GM12865 (cell line): ENCODE results near the gene STK32B.

Experiments
- DNase-seq: peaks from one replicate; pipeline ENCODE4 v3.0.0; 2010; ENCODE audit warnings: low read depth
- H3K4me3 ChIP-seq: 2 replicates; pipeline ENCODE4 v1.5.1; 2011; ENCODE audit warnings: mild to moderate bottlenecking, low read depth, low read length, control low read depth
- CTCF ChIP-seq: IDR thresholded peaks from 2 replicates; pipeline ENCODE4 v1.5.1; 2011; ENCODE audit warnings: low read length, control low read depth, low read depth, inconsistent platforms; ENCODE audit not compliant: insufficient read depth; ENCODE audit errors: missing control alignments

Gene STK32B

GRCh38 chr4:5020341-5020740, 30.9 kb upstream of the STK32B start:
- no peak for TF ChIP-seq CTCF
- no peak for DNase-seq
- H3K4me3 ChIP-seq: no peak overlapping the region

GRCh38 chr4:5021546-5021945, 29.7 kb upstream of the STK32B start:
- H3K4me3 ChIP-seq: no peak overlapping the region
- no peak for TF ChIP-seq CTCF
- DNase-seq: no peak

- TF ChIP-seq CTCF: no peak
- H3K4me3 ChIP-seq: no peak overlapping the region
- no peak for DNase-seq
Observed at GRCh38 chr4:5024673-5025072, 26.6 kb upstream of the STK32B start.

GRCh38 chr4:5026371-5026770, 24.9 kb upstream of the STK32B start:
- no peak overlapping the region for H3K4me3 ChIP-seq
- no peak for TF ChIP-seq CTCF
- DNase-seq: no peak

- H3K4me3 ChIP-seq: no peak overlapping the region
- no peak for DNase-seq
- no peak for TF ChIP-seq CTCF
Observed at GRCh38 chr4:5027346-5027745, 23.9 kb upstream of the STK32B start.

GRCh38 chr4:5028480-5028879, 22.8 kb upstream of the STK32B start:
- TF ChIP-seq CTCF: no peak
- H3K4me3 ChIP-seq: no peak overlapping the region
- DNase-seq: no peak

- DNase-seq: no peak
- TF ChIP-seq CTCF: no peak
Observed at GRCh38 chr4:5029447-5029846, 21.8 kb upstream of the STK32B start.

More at GRCh38 chr4:5029447-5029846, 21.8 kb upstream of the STK32B start:
- no peak overlapping the region for H3K4me3 ChIP-seq
